HUDEP-2 (cell line): ENCODE data around the gene MBD3L5.
"Not testable (repeated sequence)": the region's sequence is repeated elsewhere in the genome, so short reads cannot be mapped to it uniquely, and the experiment has no call there.

Experiments used
- DNase-seq, 76 experiments: peaks; one replicate each; lab custom pipeline; 2025; ENCODE audit not compliant: unreplicated experiment in 76 of 76; lab: John Stamatoyannopoulos, UW

MBD3L5 gene

DNA sequence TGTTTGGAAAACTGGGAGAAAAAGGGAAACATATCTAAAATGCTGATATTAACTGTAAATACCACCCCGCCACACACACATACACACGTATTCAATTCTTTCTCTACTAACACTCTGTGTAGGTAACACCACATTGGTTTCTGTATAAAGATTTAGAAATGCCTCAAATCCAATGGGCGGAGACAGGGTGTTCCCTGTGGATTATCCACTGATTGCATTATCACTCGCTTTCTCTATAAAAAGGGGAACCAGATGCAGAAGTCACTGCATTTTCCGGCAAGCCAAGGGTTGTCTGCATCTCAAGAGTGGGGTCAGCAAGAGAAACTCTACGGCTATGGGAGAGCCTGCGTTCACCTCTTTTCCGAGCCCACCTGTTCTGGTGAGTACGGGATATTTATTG is at the start of gene MBD3L5:
Gene MBD3L5, plus strand, starts transcription at position 301 of the 400 bp plus-strand sequence. Its CDS starts 34 bp downstream, at position 335.
- not testable (repeated sequence) for DNase-seq

DNA sequence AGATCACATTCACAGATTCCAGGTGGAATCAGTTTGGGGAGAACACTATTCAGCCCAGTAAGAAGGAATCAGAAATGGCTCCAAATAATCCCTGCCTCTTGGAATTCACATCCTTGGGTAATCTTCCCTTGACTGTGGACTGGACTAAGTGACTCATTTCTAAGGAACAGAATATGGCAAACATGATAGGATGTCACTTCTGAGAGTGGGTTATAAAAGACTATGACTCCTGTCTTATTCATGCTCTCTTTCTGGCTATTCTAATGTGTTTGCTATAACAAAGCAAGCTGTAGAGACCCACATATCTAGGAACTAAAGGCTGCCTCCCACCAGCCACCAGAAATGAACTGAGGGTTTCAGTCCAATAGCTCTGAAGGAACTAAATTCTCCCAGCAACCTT is 46.9 kb upstream of the MBD3L5 start:
- DNase-seq, result no peak

- no peak for DNase-seq
Measured at GRCh38 chr19:6987850-6988249, 42.5 kb upstream of the MBD3L5 start.

DNA sequence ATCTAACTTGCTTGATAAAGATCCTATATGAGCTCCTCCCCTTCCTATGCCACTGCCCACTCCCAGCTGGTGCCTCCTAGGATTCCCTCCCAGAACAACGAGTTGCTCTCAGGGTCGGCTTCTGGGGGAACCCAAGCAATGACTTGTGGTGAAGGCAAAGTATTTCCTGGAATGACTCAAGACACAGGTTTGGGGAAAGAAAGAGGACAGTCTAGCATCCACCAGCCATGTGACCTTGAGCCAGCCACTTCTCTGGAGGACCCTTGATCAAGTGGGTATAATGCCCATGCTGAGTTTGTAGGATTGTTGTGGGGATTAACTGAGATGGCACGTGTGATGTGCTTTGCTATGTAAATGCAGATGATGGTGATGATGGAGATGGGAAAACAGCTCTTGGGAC is 42.1 kb upstream of the MBD3L5 start:
- no peak for DNase-seq

GRCh38 chr19:6995054-6995453 is 35.3 kb upstream of the MBD3L5 start:
- no peak for DNase-seq

- no peak for DNase-seq
Measured at GRCh38 chr19:6996810-6997209, 33.6 kb upstream of the MBD3L5 start.

DNA sequence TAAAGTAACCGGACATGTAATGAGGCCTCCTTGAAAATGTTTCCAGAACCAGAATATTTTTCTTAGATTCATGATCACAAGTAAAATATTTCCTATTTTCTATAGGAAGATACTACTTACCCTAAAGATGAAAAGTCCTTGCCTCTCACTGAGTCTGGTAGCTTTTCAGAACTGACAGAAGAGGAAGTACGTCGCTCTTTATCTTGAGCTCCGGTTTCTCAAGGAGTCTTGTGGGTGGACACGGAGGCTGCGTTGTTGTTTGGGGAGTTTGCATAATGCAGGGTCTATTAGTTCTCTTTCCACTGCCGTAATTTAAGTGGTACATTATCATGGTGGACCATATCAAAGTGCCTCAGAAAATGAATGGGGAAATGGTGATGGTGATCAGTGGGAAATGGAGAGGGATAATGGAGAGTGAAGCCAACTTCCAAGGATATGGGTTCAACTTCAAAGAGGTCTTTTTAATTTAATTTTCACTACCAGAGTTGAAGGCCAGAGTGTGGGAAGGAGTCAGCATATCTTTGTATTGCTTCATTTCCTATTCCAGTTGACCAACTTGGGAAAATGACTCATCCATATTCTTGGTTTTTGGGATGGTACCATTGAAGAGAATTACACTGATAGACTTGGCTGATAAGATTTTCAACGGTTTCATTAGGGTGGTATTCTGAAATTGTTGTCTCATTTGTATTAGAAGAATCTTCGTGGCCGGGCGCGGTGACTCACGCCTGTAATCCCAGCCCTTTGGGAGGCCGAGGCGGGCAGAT is 32.5 kb upstream of the MBD3L5 start:
- no peak for DNase-seq

- no peak for DNase-seq
Measured at GRCh38 chr19:6999933-7000332, 30.4 kb upstream of the MBD3L5 start.

- DNase-seq, result no peak
Measured at GRCh38 chr19:7000333-7000732, 30.0 kb upstream of the MBD3L5 start.

DNA sequence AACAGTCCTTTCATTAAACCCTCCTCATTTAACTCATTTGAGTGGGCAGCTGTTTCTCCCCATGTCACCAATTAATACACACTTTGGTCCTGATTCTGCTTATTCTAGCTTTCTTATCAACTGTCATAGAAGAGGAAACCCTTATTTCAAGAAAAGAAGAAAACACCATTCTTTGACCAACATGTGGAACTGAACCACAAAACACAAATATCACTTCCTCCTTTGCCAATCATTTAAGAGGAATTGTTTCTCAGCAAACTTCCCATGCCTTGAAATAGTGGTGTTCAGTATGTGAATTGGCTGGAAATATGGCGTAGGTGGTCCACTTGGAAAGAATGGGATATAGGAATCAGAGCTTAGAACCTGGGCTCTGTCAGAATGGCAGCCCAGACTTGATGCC is 29.6 kb upstream of the MBD3L5 start:
- DNase-seq, result no peak

- no peak for DNase-seq
Measured at GRCh38 chr19:7004313-7004931, 26.0 kb upstream of the MBD3L5 start.

DNA sequence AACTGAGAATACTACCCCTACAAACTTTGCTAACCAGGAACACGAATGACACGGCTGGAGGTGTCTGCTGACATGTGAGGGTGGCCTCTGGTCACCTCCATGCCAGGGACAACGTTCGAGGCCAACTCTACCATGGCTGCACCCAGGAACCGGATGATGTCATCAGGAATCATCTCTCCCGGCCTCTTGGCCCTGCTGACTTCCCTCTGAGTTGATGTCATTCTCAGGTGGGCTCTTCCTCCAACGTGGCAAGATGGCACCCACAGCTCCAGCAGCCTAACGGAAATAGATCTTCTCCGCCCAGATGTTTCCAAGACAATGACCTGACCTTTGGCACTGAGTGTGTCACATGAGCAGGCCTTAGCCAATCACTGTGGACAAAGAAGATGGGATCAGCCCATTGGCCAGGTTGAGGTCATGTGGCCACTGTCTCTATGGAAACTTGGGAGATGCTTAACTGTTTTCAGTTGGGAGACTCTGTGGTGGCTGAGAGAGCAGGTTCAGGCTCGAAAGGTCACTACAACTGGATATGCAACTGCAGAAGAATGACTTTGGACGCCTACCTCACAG is 24.2 kb upstream of the MBD3L5 start:
- peak in 1 of 76 experiments; percentile 10 for DNase-seq

GRCh38 chr19:7007859-7008258 is 22.5 kb upstream of the MBD3L5 start:
- DNase-seq, result no peak

DNA sequence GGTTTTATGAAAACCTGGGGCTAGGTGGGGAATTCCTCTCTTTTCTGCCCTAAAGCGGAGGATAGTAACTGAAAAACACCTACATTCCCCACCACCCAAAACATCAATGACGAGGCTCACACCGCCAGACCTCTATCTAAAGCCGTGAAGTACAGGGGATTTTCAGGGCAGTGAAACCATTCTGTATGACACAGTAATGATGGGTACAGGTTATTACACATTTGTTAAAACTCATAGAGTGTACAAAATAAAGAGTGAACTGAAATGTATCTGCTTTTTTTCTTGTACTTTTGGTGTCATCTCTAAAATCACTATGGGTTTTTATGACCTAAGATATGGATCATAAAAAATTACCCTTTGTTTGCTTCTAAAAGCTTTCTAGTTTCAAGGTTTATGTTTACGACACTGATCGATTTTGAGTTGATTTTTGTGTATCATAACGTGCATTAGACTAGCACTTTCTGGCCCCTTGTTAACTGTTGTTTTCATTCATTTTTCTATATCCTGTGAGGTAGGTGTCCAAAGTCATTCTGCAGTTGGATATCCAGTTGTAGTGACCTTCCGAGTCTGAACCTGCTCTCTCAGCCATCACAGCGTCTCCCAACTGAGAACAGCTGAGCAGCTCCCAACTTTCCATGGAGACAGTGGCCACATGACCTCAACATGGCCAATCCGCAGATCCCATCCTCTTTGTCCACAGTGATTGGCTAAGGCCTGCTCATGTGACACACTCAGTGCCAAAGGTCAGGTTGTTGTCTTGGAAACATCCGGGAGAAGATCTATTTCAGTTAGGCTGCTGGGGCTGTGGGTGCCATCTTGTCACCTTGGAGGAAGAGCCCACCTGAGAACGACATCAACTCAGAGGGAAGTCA is 19.4 kb upstream of the MBD3L5 start:
- no peak for DNase-seq

- DNase-seq, result peak in 47 of 76 experiments; percentile 4 to 80 (median 50)
Measured at GRCh38 chr19:7013678-7014077, 16.7 kb upstream of the MBD3L5 start.

GRCh38 chr19:7018828-7019227 is 11.6 kb upstream of the MBD3L5 start:
- DNase-seq, result no peak

DNA sequence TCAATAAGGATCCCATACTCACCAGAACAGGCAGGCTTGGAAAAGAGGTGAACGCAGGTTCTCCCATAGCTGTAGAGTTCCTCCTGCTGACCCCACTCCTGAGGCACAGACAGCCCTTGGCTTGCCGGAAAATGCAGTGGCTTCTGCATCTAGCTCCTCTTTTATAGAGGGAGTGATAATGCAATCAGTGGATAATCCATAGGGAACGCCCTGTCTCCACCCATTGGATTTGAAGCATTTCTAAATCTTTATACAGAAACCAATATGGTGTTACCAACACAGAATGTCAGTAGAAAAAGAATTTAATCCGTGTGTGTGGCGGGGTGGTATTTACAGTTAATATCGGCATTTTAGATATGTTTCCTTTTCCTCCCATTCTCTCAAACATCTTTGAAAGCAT is 9.0 kb upstream of the MBD3L5 start, which contains the start of gene MBD3L2B:
Gene MBD3L2B, minus strand, starts transcription at position 101 of the 400 bp plus-strand sequence. Its CDS starts 34 bp downstream, at position 67.
- not testable (repeated sequence) for DNase-seq

DNA sequence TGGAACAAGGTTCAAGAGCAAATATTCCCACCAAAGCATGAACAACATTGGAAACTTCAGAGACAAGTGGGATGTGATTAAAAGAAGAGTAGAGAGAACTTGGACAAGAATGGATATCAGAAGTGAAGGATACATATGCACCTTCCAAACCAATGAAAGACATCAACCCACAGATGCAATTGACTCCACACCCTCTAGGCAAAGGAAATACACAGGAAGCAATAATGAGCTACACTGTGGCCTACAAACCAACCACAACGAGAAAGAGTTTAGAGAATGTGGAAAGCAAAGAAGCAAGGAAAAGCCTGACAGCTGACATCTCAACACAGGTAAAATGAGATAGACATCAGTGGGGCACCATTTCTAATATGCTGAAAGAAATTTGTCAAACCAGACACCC is 1.6 kb upstream of the MBD3L5 start:
- DNase-seq, result not testable (repeated sequence)

DNA sequence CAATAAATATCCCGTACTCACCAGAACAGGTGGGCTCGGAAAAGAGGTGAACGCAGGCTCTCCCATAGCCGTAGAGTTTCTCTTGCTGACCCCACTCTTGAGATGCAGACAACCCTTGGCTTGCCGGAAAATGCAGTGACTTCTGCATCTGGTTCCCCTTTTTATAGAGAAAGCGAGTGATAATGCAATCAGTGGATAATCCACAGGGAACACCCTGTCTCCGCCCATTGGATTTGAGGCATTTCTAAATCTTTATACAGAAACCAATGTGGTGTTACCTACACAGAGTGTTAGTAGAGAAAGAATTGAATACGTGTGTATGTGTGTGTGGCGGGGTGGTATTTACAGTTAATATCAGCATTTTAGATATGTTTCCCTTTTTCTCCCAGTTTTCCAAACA is 9.7 kb downstream of the MBD3L5 start, which contains the start of gene MBD3L4:
Gene MBD3L4, minus strand, starts transcription at position 101 of the 400 bp plus-strand sequence. Its CDS starts 35 bp downstream, at position 66.
- not testable (repeated sequence) for DNase-seq

GRCh38 chr19:7041563-7041962 is 11.2 kb downstream of the MBD3L5 start:
- DNase-seq, result not testable (repeated sequence)

DNA sequence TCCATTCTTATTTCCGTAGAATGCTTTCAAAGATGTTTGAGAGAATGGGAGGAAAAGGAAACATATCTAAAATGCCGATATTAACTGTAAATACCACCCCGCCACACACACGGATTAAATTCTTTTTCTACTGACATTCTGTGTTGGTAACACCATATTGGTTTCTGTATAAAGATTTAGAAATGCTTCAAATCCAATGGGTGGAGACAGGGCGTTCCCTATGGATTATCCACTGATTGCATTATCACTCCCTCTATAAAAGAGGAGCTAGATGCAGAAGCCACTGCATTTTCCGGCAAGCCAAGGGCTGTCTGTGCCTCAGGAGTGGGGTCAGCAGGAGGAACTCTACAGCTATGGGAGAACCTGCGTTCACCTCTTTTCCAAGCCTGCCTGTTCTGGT is 18.6 kb downstream of the MBD3L5 start, which contains the start of gene MBD3L2:
Gene MBD3L2, plus strand, starts transcription at position 301 of the 400 bp plus-strand sequence. Its CDS starts 53 bp downstream, at position 354.
- not testable (repeated sequence) for DNase-seq
